ENCODE results near the gene ARFRP1.

- no peak; the same call in 1 of the 2 replicates for TF ChIP-seq POLR2AphosphoS5 (IDR thresholded peaks at IDR 0.05; ENCODE audit: low read depth, low read length)
- TF ChIP-seq, protein P1, sequence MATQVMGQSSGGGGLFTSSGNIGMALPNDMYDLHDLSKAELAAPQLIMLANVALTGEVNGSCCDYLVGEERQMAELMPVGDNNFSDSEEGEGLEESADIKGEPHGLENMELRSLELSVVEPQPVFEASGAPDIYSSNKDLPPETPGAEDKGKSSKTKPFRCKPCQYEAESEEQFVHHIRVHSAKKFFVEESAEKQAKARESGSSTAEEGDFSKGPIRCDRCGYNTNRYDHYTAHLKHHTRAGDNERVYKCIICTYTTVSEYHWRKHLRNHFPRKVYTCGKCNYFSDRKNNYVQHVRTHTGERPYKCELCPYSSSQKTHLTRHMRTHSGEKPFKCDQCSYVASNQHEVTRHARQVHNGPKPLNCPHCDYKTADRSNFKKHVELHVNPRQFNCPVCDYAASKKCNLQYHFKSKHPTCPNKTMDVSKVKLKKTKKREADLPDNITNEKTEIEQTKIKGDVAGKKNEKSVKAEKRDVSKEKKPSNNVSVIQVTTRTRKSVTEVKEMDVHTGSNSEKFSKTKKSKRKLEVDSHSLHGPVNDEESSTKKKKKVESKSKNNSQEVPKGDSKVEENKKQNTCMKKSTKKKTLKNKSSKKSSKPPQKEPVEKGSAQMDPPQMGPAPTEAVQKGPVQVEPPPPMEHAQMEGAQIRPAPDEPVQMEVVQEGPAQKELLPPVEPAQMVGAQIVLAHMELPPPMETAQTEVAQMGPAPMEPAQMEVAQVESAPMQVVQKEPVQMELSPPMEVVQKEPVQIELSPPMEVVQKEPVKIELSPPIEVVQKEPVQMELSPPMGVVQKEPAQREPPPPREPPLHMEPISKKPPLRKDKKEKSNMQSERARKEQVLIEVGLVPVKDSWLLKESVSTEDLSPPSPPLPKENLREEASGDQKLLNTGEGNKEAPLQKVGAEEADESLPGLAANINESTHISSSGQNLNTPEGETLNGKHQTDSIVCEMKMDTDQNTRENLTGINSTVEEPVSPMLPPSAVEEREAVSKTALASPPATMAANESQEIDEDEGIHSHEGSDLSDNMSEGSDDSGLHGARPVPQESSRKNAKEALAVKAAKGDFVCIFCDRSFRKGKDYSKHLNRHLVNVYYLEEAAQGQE (IDR thresholded peaks at IDR 0.05; ENCODE audit: insufficient read depth in 1 of 2, low read depth in 2 of 2, low read length in 2 of 2), result no peak
- no peak for TF ChIP-seq TAF1 (IDR thresholded peaks at IDR 0.05; ENCODE audit: borderline replicate concordance, insufficient read depth, low read length)
These were observed 7.4 kb downstream of the ARFRP1 start for GRCh38 chr20:63700199-63701050.
